PC-9 (cell line): ENCODE measurements around the gene ADAMTSL2. TPM values are rescaled to one million over a fixed set of nuclear protein-coding genes. Genes with fewer than 3 reads are reported as not detected.

Experiments
- BruUV-seq: library from RNA; stranded (reverse); fragments of 400-500 nt; replicated peaks from 2 replicates; lab custom pipeline; 2021; lab: Mats Ljungman, UMichigan
- CTCF ChIA-PET: fragments of 300-600 bp; sonication (Branson Sonifier 250); formaldehyde crosslinking; loops from one replicate; lab custom pipeline; 2022; ENCODE audit warnings: antibody characterized with exemption; lab: Charles Lee
- POLR2A ChIA-PET: fragments of 300-600 bp; sonication (Branson Sonifier 250); formaldehyde crosslinking; loops from one replicate; lab custom pipeline; 2022; ENCODE audit warnings: antibody characterized with exemption; ENCODE audit not compliant: unreplicated experiment; lab: Charles Lee
- DNase-seq, 2 experiments: peaks; one replicate each; pipeline versions ENCODE4 v3.0.0 to v3.0.0-alpha.2; 2015 to 2022; ENCODE audit warnings: mixed read lengths in 1 of 2
- H2AFZ ChIP-seq: fragments of 200-600 bp; sonication (generic); 2 replicates; pipeline ENCODE4 v1.8.1; 2017; ENCODE audit warnings: antibody characterized with exemption
- H3F3A ChIP-seq: fragments of 200-600 bp; sonication (generic); 2 replicates; pipeline ENCODE4 v1.8.1; 2017; ENCODE audit warnings: antibody characterized with exemption, mild to moderate bottlenecking, low read depth; ENCODE audit not compliant: insufficient read depth
- H3K27ac ChIP-seq: fragments of 200-600 bp; sonication (generic); 2 replicates; pipeline ENCODE4 v1.6.1; 2016; ENCODE audit warnings: mixed run types
- H3K27me3 ChIP-seq: fragments of 200-600 bp; sonication (generic); 2 replicates; pipeline ENCODE4 v1.6.1; 2016; ENCODE audit warnings: low read depth, mixed run types; ENCODE audit not compliant: insufficient read depth
- H3K36me3 ChIP-seq: fragments of 200-600 bp; sonication (generic); 2 replicates; pipeline ENCODE4 v1.6.1; 2016; ENCODE audit warnings: low read depth, mixed run types
- H3K4me1 ChIP-seq: fragments of 200-600 bp; sonication (generic); replicated peaks from 2 replicates; pipeline ENCODE4 v1.6.1; 2016; ENCODE audit warnings: mixed run types; ENCODE audit not compliant: insufficient read depth
- H3K4me2 ChIP-seq: fragments of 200-600 bp; sonication (generic); 2 replicates; pipeline ENCODE4 v1.6.1; 2017; ENCODE audit warnings: mixed run types
- H3K4me3 ChIP-seq: fragments of 200-600 bp; sonication (generic); 2 replicates; pipeline ENCODE4 v1.6.1; 2016; ENCODE audit warnings: mixed run types
- H3K79me2 ChIP-seq: fragments of 200-600 bp; sonication (generic); 2 replicates; pipeline ENCODE4 v1.6.1; 2017; ENCODE audit warnings: low read depth, mixed run types
- H3K9me2 ChIP-seq: fragments of 200-600 bp; sonication (generic); 2 replicates; pipeline ENCODE4 v1.8.1; 2017; ENCODE audit warnings: mild to moderate bottlenecking; ENCODE audit not compliant: insufficient read depth
- H3K9me3 ChIP-seq: fragments of 200-600 bp; sonication (generic); 2 replicates; pipeline ENCODE4 v1.8.1; 2016; ENCODE audit warnings: low read depth; ENCODE audit not compliant: insufficient read depth
- H4K20me1 ChIP-seq: fragments of 200-600 bp; sonication (generic); 2 replicates; pipeline ENCODE4 v1.8.1; 2017; ENCODE audit not compliant: insufficient read depth
- EZH2 ChIP-seq: fragments of 200-600 bp; sonication (generic); IDR thresholded peaks from 2 replicates; pipeline ENCODE4 v1.8.0; 2017; ENCODE audit warnings: antibody characterized with exemption, low read depth
- intact Hi-C: fragments of 100-400 bp; cut with micrococcal nuclease; formaldehyde crosslinking; loops from one replicate; pipeline ENCODE4 v1.10.0; 2022; ENCODE audit not compliant: unreplicated experiment
- total RNA-seq: library from RNA; stranded (reverse); gene quantifications from 2 replicates; pipeline ENCODE4 v1.2.3, GENCODE V29; 2021
- TF ChIP-seq, protein P1 (sequence below): fragments of 200-600 bp; sonication (generic); conservative IDR thresholded peaks from 2 replicates; pipeline ENCODE4 v1.6.1; 2017; ENCODE audit warnings: mixed run types, antibody characterized with exemption, mild to moderate bottlenecking, moderate library complexity

ADAMTSL2 gene
- total RNA-seq, 1 experiment from 2014 or later = 0.39 TPM

DNA sequence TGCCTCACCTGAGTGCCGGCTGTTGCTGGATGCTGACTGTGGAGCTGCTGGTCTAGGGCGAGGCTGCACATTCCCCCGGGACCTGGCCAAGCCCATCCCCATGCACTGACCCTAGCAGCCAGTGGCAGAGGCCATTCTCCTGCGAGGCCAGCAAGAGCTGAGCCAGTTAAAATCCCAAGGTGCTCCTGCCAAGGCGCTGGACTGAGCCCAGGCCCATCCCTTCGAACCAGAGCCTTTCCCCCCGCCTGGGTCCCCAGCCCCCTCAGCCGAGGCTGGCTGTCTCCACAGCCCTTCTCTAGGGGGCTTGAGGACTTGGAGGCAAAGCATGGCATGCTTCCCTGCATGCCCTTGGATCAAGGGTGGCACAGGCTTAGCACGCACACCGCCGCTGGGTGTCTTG, 1.6 kb downstream of the ADAMTSL2 start:
- no TSS peak for BruUV-seq
- intact Hi-C loops = no loop called here
- Histone ChIP-seq H3K27ac (no peak overlapping the region), H4K20me1 (peaks cover 4% of the 10 kb centered on the region; the same call in 1 of the 2 replicates), H3K4me2 (no peak overlapping the region), H3K4me3 (no peak overlapping the region), H3K4me1 (no peaks in the 10 kb centered on the region), H3K79me2 (no peaks in the 10 kb centered on the region), H3K36me3 (no peaks in the 10 kb centered on the region), H2AFZ (no peak overlapping the region), H3K9me2 (no peaks in the 10 kb centered on the region), H3K9me3 (no peaks in the 10 kb centered on the region), H3K27me3 (peaks cover 98% of the 10 kb centered on the region), H3F3A (no peaks in the 10 kb centered on the region)
- ChIA-PET POLR2A (no interaction called here), CTCF (no interaction called here)
- no peak for TF ChIP-seq EZH2
- TF ChIP-seq, protein P1, sequence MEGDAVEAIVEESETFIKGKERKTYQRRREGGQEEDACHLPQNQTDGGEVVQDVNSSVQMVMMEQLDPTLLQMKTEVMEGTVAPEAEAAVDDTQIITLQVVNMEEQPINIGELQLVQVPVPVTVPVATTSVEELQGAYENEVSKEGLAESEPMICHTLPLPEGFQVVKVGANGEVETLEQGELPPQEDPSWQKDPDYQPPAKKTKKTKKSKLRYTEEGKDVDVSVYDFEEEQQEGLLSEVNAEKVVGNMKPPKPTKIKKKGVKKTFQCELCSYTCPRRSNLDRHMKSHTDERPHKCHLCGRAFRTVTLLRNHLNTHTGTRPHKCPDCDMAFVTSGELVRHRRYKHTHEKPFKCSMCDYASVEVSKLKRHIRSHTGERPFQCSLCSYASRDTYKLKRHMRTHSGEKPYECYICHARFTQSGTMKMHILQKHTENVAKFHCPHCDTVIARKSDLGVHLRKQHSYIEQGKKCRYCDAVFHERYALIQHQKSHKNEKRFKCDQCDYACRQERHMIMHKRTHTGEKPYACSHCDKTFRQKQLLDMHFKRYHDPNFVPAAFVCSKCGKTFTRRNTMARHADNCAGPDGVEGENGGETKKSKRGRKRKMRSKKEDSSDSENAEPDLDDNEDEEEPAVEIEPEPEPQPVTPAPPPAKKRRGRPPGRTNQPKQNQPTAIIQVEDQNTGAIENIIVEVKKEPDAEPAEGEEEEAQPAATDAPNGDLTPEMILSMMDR = no peak
- DNase-seq = no peak

DNA sequence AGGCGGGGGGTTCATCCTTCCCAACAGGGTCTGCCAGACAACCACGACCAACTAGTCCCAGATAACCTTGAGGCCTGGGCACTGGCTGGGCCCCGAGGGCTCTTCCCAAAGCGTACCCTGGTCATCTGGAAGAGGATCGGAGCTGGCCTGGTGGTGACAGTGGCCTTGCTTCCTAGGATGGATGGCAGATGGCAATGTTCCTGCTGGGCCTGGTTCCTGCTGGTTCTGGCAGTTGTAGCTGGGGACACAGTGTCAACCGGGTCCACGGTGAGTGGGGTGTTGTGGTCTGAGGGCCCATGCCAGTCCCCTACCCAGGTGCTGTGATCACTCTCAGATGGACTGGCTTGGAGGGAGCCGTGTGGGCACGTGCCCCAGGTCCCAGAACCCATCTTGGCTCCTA, 2.0 kb downstream of the ADAMTSL2 start:
- no peak overlapping the region for H3K4me2 ChIP-seq
- ChIA-PET CTCF (no interaction called here), POLR2A (no interaction called here)
- peaks cover 4% of the 10 kb centered on the region; the same call in 1 of the 2 replicates for H4K20me1 ChIP-seq
- H3K4me1 ChIP-seq = no peaks in the 10 kb centered on the region
- TF ChIP-seq, protein P1 = no peak
- no peak for TF ChIP-seq EZH2
- no peak overlapping the region for H2AFZ ChIP-seq
- no peaks in the 10 kb centered on the region for H3K9me2 ChIP-seq
- H3K36me3 ChIP-seq = no peaks in the 10 kb centered on the region
- H3K27me3 ChIP-seq = peaks cover 98% of the 10 kb centered on the region
- no peaks in the 10 kb centered on the region for H3K9me3 ChIP-seq
- H3F3A ChIP-seq = no peaks in the 10 kb centered on the region
- no peak overlapping the region for H3K4me3 ChIP-seq
- intact Hi-C loops = no loop called here
- no peak for DNase-seq
- H3K27ac ChIP-seq = no peak overlapping the region
- no peaks in the 10 kb centered on the region for H3K79me2 ChIP-seq
- no TSS peak for BruUV-seq

DNA sequence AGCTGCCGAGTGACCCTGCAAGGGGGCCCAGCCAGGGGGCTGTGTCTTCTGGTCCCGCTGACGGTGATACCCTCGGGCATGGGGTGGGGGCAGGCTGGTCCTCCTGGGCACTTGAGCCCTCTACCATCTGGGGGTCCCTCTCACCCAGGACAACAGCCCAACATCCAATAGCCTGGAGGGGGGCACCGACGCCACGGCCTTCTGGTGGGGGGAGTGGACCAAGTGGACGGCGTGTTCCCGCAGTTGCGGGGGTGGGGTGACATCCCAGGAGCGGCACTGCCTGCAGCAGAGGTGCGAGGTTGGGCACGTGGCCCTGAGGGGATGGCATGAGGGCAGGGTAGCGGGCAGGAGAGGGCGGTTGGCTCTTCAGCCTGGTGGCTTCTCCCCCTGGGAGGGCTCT, 2.8 kb downstream of the ADAMTSL2 start:
- Histone ChIP-seq H3F3A (no peaks in the 10 kb centered on the region), H3K4me1 (no peaks in the 10 kb centered on the region), H4K20me1 (peaks cover 4% of the 10 kb centered on the region; the same call in 1 of the 2 replicates), H3K4me2 (no peak overlapping the region), H3K4me3 (no peak overlapping the region), H2AFZ (no peak overlapping the region), H3K27me3 (peaks cover 98% of the 10 kb centered on the region), H3K9me2 (no peaks in the 10 kb centered on the region), H3K79me2 (no peaks in the 10 kb centered on the region), H3K27ac (no peak overlapping the region), H3K9me3 (no peaks in the 10 kb centered on the region), H3K36me3 (no peaks in the 10 kb centered on the region)
- no peak for TF ChIP-seq EZH2
- TF ChIP-seq, protein P1 = no peak
- ChIA-PET POLR2A (no interaction called here), CTCF (no interaction called here)
- DNase-seq = no peak
- no TSS peak for BruUV-seq
- intact Hi-C loops = no loop called here
